ENCODE results near the gene PARD3. TPM values are rescaled to one million over a fixed set of nuclear protein-coding genes. Genes with fewer than 3 reads are reported as not detected.
"Not testable (repeated sequence)": the region's sequence is repeated elsewhere in the genome, so short reads cannot be mapped to it uniquely, and the experiment has no call there.

Gene PARD3
- total RNA-seq, 1 experiment from 2014 or later: 61.9 TPM

GRCh38 chr10:34757181-34757580 lies 57.9 kb downstream of the PARD3 start:
- DNase-seq (ENCODE audit: low spot score); in situ Hi-C loops (cut with HindIII; ENCODE audit: low sequenced_read_pairs): not testable (repeated sequence)

- DNase-seq (ENCODE audit: low spot score): no peak
- in situ Hi-C loops (cut with HindIII; ENCODE audit: low sequenced_read_pairs): no loop called here
Observed at GRCh38 chr10:34756584-34756983, 58.5 kb downstream of the PARD3 start.

DNA sequence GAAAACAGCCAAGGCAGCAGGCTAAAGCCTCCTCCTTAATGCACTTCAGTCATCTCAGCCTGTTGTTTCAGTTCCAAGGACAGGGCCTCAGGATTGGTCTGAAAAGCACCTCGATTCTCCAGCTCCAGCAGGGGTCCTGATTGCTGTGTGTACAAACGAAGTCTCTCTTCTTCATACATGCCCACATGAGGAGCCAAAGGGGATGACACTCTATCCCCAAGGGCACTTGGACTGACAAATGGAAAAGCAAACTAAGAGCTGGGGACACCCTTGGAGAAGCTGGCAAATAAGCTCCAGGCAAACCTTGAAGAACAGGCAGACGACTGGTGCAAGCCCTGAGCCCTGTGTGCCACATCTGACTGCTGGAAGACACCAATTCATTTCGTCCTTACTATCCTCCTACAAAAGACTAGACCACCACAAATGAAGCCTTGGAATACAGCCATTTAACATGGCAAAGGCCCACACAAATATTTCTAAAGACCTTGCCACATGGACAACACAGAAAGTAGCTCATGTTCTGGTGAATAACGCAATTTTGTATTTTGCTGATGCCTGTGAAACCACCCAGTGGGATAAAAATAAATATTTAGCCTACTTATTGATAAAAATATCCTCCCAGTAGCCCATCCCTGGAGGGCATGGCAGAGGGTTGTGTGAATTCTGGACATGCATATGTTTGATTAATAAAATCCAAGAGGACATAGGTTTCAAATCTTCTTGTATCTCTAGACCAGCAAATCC lies 61.9 kb downstream of the PARD3 start:
- DNase-seq (ENCODE audit: low spot score): no peak
- in situ Hi-C loops (cut with HindIII; ENCODE audit: low sequenced_read_pairs): no loop called here

DNA sequence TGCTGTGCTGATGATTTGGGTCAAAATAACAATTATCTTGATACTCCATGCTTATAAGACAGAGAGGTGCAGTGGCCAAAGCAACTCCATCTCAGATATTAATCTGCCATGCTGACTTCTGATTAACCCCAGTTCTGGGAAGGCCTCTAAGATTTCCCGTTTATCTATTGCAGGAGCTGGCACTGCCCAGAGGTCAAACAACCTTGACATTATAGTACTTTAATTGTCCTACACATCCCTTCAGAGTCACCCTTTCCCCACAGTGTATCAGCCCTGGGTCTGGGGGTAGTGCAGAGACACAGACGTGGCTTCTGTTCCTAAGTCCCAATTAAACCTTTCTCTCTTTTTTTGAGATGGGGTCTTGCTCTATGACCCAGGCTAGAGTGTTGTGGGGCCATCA lies 63.8 kb downstream of the PARD3 start:
- in situ Hi-C loops (cut with HindIII; ENCODE audit: low sequenced_read_pairs): no loop called here
- no peak for DNase-seq (ENCODE audit: low spot score)

- DNase-seq (ENCODE audit: low spot score); in situ Hi-C loops (cut with HindIII; ENCODE audit: low sequenced_read_pairs): not testable (repeated sequence)
Observed at GRCh38 chr10:34750795-34751194, 64.3 kb downstream of the PARD3 start.

- no peak for DNase-seq (ENCODE audit: low spot score)
- in situ Hi-C loops (cut with HindIII; ENCODE audit: low sequenced_read_pairs): no loop called here
Observed at GRCh38 chr10:34748767-34749166, 66.3 kb downstream of the PARD3 start.

DNA sequence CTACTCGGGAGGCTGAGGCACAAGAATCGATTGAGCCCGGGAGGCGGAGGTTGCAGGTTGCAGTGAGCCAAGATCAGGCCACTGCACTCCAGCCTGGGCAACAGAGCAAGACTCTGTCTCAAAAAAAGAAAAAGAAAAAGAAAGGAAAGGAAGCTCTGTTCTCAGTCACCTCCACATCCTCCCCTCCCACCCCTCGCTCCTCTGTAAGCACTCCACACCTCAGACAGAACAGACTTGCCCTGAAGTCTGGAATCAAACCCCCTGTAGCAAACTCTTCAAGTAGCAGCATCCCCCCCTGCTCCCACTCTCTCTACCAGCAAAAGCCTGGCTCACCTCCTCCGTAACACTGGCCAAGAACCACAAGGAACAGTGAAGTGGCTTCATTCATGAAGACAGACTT lies 66.7 kb downstream of the PARD3 start:
- no peak for DNase-seq (ENCODE audit: low spot score)
- in situ Hi-C loops (cut with HindIII; ENCODE audit: low sequenced_read_pairs): no loop called here

- in situ Hi-C loops (cut with HindIII; ENCODE audit: low sequenced_read_pairs): no loop called here
- DNase-seq (ENCODE audit: low spot score): no peak
Observed at GRCh38 chr10:34746094-34746493, 69.0 kb downstream of the PARD3 start.

DNA sequence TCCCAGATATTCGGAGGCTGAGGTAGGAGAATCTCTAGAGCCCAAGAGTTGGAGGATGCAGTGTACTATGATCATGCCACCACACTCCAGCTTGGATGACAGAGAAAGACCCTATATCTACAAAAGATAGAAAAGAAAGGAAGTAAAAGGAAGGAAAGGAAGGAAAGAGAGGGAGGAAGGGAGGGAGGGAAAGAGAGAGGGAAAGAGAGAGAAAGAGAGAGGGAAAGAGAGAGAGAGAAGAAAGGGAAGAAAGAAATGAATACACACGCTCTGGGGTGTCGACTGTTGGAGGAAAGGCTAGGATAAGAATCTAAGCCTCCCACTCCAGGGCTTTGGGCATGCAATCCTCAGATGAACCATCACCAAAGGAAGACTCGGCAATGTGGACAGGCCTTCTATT lies 69.9 kb downstream of the PARD3 start:
- DNase-seq (ENCODE audit: low spot score): no peak
- in situ Hi-C loops (cut with HindIII; ENCODE audit: low sequenced_read_pairs): no loop called here

GRCh38 chr10:34744590-34744989 lies 70.5 kb downstream of the PARD3 start:
- in situ Hi-C loops (cut with HindIII; ENCODE audit: low sequenced_read_pairs): no loop called here
- no peak for DNase-seq (ENCODE audit: low spot score)

DNA sequence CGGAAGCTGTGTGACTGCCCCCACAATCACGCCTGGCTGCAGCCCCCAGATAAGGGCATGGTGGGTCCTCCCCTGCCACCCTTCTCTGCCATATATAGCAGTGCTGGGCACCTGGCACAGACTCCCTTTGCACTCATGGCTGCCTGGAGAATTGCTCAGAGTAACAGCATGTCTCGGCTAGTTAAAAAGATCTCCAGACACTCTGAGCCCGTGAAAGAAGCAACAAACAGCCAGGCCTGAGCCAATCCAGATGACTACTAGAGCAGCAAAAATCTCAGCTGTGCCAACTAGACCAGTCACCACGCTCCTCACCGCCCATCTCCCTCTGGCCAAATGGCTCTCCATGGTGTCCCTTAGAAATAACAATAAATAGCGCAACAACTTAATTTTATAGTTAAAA lies 71.3 kb downstream of the PARD3 start:
- no peak for DNase-seq (ENCODE audit: low spot score)
- in situ Hi-C loops (cut with HindIII; ENCODE audit: low sequenced_read_pairs): no loop called here

DNA sequence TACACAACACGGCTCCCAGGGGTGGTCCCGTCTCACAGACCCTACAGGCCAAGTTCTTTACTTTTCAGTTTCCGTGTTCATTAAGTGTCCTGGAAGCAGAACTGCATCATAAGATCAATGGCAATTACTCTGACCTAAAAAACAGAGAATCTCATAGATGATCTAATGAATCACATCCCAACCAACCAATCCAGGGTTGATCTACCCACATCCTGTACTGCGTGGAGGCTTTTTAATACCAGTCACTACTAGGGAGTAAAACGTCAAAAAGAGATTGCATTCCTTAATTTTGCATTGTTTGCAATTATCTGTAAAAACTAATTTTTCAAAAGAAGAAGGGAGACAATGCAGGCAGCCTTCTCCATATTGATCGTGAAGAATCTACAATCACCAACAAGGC lies 72.6 kb downstream of the PARD3 start:
- DNase-seq (ENCODE audit: low spot score): no peak

DNA sequence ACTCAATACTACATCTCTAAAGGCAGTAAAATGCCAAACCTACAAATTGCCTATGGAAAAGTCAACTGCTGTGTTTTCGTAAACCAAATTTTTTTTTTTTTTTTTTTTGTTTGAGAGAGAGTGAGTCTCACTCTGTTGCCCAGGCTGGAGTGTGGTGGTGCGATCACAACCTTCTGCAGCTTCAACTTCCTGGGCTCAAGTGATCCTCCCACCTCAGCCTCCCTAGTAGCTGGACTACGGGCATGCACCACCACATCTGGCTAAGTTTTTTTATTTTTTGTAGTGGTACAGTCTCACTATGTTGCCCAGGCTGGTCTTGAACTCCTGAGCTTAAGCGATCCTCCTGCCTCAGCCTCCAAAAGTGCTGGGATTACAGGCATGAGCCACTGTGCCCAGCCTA lies 74.0 kb downstream of the PARD3 start:
- in situ Hi-C loops (cut with HindIII; ENCODE audit: low sequenced_read_pairs): not testable (repeated sequence)

More for the DNA sequence above, 72.6 kb downstream of the PARD3 start:
- in situ Hi-C loops (cut with HindIII; ENCODE audit: low sequenced_read_pairs): no loop called here

GRCh38 chr10:34740321-34740720 lies 74.8 kb downstream of the PARD3 start:
- in situ Hi-C loops (cut with HindIII; ENCODE audit: low sequenced_read_pairs): no loop called here
- no peak for DNase-seq (ENCODE audit: low spot score)

More for the DNA sequence above, 74.0 kb downstream of the PARD3 start:
- DNase-seq (ENCODE audit: low spot score): not testable (repeated sequence)

GRCh38 chr10:34739915-34740314 lies 75.2 kb downstream of the PARD3 start:
- DNase-seq (ENCODE audit: low spot score): no peak

DNA sequence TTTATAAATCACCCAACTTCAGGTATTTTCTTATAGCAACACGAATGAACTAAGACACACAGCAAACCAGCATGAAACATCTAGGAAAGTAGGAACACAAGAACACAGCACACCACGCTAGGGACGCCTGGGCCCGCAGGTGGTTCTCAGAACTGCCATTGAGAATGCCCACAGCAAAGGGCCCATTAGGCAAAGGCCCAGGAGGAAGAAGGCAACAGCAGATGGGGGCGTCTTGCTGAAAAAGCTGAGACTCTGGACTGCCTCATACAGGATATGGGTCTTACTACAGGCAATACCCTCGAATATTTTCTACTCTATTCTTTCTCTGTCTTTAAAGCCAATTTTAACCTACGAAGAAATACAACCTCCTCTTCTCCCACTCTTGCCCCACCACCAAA lies 77.3 kb downstream of the PARD3 start:
- DNase-seq (ENCODE audit: low spot score): no peak
- in situ Hi-C loops (cut with HindIII; ENCODE audit: low sequenced_read_pairs): no loop called here

More at GRCh38 chr10:34739915-34740314, 75.2 kb downstream of the PARD3 start:
- in situ Hi-C loops (cut with HindIII; ENCODE audit: low sequenced_read_pairs): no loop called here

DNA sequence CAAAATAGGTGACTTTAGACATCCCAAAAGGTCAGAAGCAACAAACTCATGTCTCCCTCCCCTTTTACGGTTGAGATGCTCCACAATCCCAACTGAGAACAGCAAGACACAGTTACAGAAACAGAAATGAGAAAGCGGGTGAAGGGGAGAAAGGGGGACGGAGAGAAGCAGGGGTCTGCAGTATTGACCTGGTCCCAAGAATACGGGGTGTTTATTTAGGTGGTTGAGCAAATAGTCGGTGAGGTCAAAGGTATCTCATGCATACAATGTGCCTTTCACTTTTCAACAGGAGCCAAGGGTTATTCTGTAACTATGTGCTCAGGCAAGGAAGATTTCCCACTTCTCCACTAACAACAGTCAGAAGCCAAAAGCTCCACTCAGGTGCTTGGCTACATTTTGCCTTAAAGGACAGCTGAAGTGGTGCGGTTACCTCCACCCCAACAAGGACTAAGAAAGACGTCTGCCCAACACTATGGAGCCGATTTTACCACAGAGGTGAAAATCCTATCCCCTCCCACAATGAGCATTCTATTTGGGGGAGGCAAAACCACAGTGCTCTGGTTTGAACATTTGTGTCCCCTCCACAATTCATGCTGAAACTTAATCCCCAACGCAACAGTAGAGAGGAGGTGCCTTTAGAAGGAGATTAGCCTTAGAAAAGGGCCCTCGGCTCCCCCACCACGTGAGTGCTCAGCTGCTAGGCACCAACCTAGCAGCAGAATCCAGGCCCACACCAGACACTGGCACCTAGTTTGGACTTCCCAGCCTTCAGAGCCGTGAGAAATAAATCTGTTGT lies 77.9 kb downstream of the PARD3 start:
- in situ Hi-C loops (cut with HindIII; ENCODE audit: low sequenced_read_pairs): no loop called here
- no peak for DNase-seq (ENCODE audit: low spot score)

DNA sequence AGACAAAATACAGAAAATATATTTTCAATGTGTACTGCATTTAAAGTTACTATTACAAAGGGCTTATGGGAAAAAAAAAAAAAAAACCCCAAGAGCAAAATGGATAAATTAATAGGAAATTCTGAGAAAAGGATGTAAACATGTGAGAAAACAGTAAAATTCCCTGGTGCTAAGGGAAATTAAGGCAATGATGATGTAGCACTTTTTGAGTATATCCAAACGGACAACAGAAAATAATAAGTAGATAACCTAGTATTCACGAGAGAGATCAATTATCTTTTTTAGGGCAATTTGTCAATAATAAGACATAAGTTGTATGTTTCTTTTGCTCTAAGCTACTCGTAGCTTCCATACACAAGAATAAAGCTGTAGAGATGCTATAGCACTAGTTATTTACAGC lies 80.2 kb downstream of the PARD3 start:
- in situ Hi-C loops (cut with HindIII; ENCODE audit: low sequenced_read_pairs): no loop called here

DNA sequence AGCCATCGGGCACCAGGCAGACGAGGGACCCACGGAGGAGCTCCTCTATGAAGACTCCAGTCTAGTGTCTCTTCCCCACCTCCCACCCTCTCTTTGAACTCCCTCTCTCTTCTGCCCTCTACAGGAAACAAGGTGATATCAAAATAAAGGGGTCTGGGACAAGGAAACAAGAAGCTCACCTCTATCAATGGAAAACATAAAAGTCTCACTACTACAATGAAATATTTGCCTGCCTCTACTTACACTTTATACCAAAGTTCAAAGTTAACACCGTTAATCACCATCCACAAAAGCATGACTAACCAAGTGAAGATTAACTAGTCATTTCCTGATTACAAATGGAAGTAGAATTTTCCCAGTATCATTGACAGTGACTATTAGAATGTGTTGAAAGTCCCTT lies 82.2 kb downstream of the PARD3 start:
- no peak for DNase-seq (ENCODE audit: low spot score)
- in situ Hi-C loops (cut with HindIII; ENCODE audit: low sequenced_read_pairs): no loop called here

More for the DNA sequence above, 80.2 kb downstream of the PARD3 start:
- DNase-seq (ENCODE audit: low spot score): no peak

GRCh38 chr10:34731885-34732701 lies 83.0 kb downstream of the PARD3 start:
- in situ Hi-C loops (cut with HindIII; ENCODE audit: low sequenced_read_pairs): no loop called here
- no peak for DNase-seq (ENCODE audit: low spot score)

Measured in G401 (cell line).